GM21529 (cell line): ENCODE measurements around the gene EFHB.
"Not testable (repeated sequence)": the region's sequence is repeated elsewhere in the genome, so short reads cannot be mapped to it uniquely, and the experiment has no call there.

Experiments used
- ATAC-seq: cut with Tn5 transposase; IDR thresholded peaks from one replicate; pipeline ENCODE4 v1.9.1; 2021; ENCODE audit not compliant: unreplicated experiment

Gene EFHB

GRCh38 chr3:19934098-19934566 lies at the start of gene EFHB:
TSS of gene EFHB (minus strand) at chr3:19934217. CDS start at chr3:19934018, 199 bp downstream.
- ATAC-seq = no peak

- ATAC-seq = no peak
These were observed 38.0 kb upstream of the EFHB start for GRCh38 chr3:19972054-19972453.

DNA sequence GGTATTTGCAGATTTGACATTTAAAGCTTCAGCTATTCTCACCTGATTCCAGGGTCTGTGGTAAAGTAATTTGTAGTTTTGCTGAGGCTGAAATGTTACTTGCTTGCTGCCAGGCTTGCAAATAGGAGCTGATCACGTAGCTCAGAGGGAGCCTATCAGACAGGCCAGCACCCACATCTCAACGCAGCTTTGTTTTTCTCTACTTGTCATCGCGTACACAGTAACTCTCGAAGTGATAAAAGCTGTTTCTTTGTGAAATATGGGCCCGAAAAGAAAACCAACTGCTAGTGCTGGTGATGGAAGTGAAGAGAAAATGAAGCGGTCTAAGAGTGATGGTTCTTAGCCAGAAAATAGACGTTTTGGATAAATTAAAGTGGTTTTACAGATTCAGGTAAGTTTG lies 36.3 kb upstream of the EFHB start:
- no peak for ATAC-seq

- no peak for ATAC-seq
These were observed 33.8 kb upstream of the EFHB start for GRCh38 chr3:19967812-19968211.

DNA sequence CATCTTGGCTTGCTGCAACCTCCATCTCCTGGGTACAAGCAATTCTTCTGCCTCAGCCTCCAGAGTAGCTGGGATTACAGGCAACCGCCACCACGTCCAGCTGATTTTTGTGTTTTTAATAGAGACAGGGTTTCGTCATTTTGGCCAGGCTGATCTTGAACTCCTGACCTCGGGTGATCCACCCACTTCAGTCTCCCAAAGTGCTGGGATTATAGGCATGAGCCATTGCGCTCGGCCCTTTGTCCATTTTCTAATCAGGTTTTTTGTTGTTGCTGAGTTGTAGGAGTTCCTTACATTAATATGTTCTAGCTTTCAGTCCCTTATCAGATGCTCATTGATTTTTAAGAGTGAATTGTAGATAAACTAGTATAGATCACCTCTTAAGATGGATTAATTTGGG lies 33.2 kb upstream of the EFHB start:
- no peak for ATAC-seq

DNA sequence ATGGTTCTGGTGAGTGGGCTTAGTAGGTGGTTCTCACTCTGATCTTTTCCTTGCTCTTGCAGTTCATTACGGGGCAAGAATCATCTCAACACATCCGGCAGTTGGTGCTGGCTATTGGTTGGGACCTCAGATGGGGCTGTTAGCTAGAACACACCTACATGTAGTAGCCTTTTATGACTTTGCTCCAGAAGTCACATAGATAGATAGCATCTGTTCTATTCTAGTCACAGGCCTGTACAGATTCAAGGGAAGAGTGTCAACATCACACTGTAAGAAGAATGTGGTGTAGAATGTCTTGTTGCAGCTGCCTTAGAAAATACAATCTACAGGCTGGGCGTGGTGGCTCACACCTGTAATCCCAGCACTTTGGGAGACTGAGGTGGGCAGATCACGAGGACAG lies 27.9 kb upstream of the EFHB start:
- ATAC-seq = no peak

GRCh38 chr3:19960696-19961095 lies 26.7 kb upstream of the EFHB start:
- no peak for ATAC-seq

GRCh38 chr3:19959505-19959904 lies 25.5 kb upstream of the EFHB start:
- ATAC-seq = no peak

GRCh38 chr3:19957354-19957753 lies 23.3 kb upstream of the EFHB start:
- ATAC-seq = not testable (repeated sequence)

DNA sequence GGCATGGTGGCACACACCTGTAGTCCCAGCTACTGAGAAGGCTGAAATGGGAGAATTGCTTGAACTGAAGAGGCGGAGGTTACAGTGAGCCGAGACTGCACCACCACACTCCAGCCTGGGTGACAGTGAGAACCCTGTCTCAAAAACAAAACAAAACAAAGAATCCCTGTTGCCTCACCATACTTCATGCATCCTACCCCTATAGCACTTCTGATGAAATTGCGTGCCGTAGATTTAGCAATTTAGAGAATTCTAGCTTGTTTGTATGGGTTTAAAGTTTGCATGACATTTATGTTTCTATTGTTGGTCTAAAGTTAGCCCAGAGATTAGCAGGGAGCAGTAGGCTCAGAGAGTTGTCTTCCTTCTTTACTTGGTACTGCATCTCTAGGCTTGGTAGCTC lies 20.7 kb upstream of the EFHB start:
- no peak for ATAC-seq

- ATAC-seq = no peak
These were observed 16.3 kb upstream of the EFHB start for GRCh38 chr3:19950316-19950715.

DNA sequence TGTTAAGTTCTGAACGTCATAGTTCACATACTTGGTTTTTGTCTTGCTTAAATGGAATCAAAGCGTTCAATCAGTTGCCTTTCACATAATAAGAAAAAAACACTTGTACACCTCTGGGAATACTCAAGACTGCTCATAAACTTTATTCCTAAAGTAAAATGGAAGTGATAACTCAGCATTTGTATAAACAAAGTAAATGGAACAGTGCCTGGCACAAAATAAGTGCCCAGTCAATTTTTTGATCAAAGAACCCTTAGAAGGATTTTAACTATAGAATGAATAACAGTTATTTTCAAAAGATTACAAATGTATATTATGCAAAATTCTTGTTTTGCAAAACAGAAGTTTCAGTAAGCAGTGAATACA lies 14.2 kb upstream of the EFHB start:
- ATAC-seq = no peak

- ATAC-seq = peak; percentile 25
These were observed 13.7 kb upstream of the EFHB start for GRCh38 chr3:19947549-19948225.

DNA sequence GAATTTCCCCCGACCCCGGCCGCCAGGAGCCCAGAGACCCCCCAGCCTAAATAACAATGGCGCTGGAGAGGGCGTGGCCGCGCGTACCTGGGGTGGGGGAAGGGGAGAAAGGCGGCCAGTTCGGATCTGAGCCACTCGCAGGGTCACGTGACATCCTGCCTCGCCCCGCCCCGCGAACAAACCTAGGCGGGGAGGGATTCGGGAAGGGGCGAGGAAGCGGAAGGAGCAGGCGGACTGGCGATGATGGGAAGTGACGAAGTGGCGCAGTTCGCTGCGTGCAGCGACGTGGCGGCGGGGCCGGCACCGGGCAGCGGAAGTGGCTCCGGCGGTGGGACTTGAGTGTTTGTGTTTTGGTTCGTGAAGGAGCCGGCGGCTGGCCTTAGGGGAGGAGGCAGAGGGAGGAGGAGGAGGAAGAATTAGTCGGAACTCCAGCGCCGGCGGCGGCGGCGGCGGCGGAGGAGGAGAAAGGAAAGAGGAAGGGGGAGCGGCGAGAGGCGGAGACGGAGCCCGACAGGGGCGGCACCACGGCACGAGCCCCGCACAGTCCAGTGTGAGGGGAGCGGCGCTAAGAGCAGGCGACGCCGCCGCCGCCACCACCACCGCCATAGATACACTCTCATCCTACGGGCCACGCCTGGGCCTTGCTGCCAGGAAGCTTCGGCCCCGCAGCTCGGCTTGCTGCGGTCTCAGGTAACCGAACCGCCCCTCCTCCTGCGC lies 13.0 kb upstream of the EFHB start, which contains the start of gene RAB5A:
RAB5A (plus strand) TSS at position 266 of the 717 bp plus-strand sequence. CDS start 3,802 bp downstream, outside the sequence.
- ATAC-seq = peak; percentile 95

GRCh38 chr3:19945969-19946831 lies 12.2 kb upstream of the EFHB start:
- peak; percentile 9 for ATAC-seq

DNA sequence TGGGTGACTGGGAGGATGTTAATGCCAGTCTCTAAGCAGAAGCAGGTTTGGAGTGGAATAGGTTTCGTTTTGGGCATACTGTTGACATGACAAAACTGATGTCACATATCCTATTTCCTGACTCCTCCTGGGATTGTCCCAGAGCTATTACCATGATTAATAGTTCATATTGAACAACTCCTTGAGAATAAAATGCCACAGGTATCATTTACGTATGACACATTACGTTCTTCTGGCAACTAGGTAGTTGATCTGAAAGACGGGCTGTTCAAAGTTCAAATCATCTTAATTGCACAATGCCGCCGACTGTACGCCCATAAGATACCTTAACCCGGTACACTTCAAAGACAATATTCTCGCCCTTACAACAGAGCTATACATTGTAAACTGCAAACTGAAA lies 11.5 kb upstream of the EFHB start:
- no peak for ATAC-seq

DNA sequence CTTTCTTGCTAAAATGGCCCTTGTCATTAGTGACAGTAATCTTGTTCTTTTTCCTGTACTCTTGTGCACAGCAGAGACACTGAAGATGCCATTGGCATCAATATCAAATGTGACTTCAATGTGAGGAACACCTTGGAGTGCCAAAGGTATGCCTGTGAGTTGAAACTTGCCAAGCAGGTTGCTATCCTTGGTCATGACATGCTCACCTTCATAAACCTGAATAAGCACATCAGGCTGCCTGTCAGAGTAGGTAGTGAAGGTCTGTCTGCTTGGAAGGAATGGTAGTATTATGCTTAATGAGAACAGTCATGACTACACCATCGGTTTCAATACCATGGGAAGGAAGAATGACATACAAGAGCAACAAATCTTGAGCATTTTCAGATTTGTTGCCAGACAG lies 6.6 kb upstream of the EFHB start:
- ATAC-seq = no peak

GRCh38 chr3:19938295-19938627 lies 4.2 kb upstream of the EFHB start:
- no peak for ATAC-seq

DNA sequence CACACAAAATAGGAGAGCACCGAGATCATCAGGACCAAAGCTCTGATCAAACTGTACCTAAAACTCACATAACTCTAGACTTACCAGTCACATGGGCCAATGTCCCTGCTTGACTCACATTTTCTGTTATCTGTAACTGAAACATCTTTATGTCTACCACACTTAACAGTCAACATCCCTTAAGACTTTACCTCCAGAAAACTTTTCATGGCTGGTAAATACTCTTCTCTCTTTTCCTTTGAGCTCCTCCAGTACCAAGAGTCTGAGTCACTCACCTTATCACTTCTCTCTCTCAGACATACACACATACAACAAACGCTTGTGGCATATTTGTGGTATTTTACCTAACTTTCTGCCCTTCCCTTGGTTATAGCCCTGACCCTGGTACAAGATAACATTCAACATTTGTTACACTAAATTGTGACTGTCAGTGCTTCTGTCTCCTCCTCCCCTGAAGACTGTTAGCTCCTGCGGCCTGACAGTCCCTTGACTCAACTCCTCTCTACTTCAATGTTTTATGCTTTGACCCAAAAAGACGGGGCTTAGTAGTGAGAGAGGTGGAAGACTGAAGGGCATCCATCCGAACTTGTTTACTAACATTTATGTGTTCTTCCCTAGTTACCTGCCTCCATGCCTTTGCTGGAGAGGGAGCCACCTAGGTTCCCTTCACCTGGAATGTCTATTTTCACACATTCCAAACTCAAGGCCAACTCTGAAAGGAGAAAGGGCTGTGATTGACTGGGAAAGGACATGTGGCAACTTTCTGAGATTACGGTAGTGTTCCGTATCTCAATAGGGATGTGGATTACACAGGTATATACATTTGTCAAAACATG lies 3.7 kb upstream of the EFHB start:
- no peak for ATAC-seq

DNA sequence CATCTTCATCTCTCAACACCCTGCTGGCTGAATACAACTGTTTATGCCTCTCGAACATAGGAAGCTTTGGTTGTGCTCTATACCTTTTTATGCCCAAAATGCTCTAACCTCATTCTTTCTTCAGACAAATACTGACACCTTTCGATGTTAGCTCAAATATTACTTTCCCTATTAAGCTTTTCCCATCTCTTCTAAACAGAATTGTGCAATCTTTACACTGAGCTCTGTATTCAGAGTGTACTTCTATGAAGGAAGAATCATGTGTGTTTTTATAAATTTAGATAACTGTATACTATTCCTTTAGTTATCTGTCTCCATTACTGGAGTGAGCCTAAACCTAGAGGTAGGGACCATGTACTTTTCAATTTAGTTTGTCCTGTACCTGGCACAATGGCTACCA lies 1.6 kb downstream of the EFHB start:
- ATAC-seq = no peak

- peak; percentile 46 for ATAC-seq
These were observed 2.2 kb downstream of the EFHB start for GRCh38 chr3:19931767-19932188.
